Testis (tissue), 3 donors: ENCODE results near the gene SH3BP4. TPM values are rescaled to one million over a fixed set of nuclear protein-coding genes. Genes with fewer than 3 reads are reported as not detected.
A peak's percentile ranks its signal among the peaks of the same experiment; 100 is the strongest.

ENCODE experiments used
- DNase-seq: peaks from one replicate; pipeline ENCODE4 v3.0.0-alpha.2; 2019
- H3K27ac ChIP-seq, 2 donors: fragments of 200-600 bp; sonication (generic); one replicate each; pipeline ENCODE4 v1.5.1; 2019
- H3K27me3 ChIP-seq: fragments of 200-600 bp; sonication (generic); one replicate; pipeline ENCODE4 v1.5.1; 2019
- H3K36me3 ChIP-seq: fragments of 200-600 bp; sonication (generic); one replicate; pipeline ENCODE4 v1.5.1; 2017; ENCODE audit warnings: low read depth; ENCODE audit errors: missing control alignments
- H3K4me1 ChIP-seq: fragments of 200-600 bp; sonication (generic); one replicate; pipeline ENCODE4 v1.5.1; 2019
- H3K4me3 ChIP-seq, 2 donors: fragments of 200-600 bp; sonication (generic); one replicate each; pipeline ENCODE4 v1.5.1; 2017 to 2019
- H3K9me3 ChIP-seq: fragments of 200-600 bp; sonication (generic); one replicate; pipeline ENCODE4 v1.5.1; 2017
- POLR2A ChIP-seq: fragments of 450-650 bp; IDR thresholded peaks from one replicate; pipeline ENCODE4 v1.6.1; 2017; ENCODE audit warnings: antibody characterized with exemption, mild to moderate bottlenecking, moderate library complexity
- WGBS, 2 donors: methylation state at CpG; one replicate each; pipeline ENCODE4 v1.1.5; 2018; 5-methylcytosine and 5-hydroxymethylcytosine counted together
- intact Hi-C: fragments of 100-400 bp; cut with DNase I; formaldehyde crosslinking; loops from one replicate; pipeline ENCODE4 v1.15.1; 2023; ENCODE audit warnings: low total_unique reads
- polyA plus RNA-seq: library from polyadenylated mRNA; stranded (reverse); fragments of 350-450 nt; fragmentation: Illumina TruSeq; extraction: RNeasy Lipid Tissue Mini Kit (QIAGEN cat#74804); gene quantifications from one replicate; pipeline ENCODE4 v1.2.3, GENCODE V29; 2014; ENCODE audit warnings: low read depth, low replicate concordance; ENCODE audit not compliant: insufficient read depth
- total RNA-seq, 2 donors: library from RNA; depleted of rRNA; stranded (reverse); fragments of >200 nt; gene quantifications; one replicate each; pipeline ENCODE4 v1.2.3, GENCODE V29; 2016
- TF ChIP-seq, protein P1 (sequence below), 3 experiments: fragments of 450-650 bp in 2 of 3; fragments of 200-600 bp in 1 of 3; sonication (generic) in 1 of 3; IDR thresholded peaks; one replicate each; pipeline ENCODE4 v1.5.1; 2016 to 2019; ENCODE audit warnings: antibody characterized with exemption in 3 of 3, mild to moderate bottlenecking in 2 of 3, moderate library complexity in 1 of 3

Gene SH3BP4
- total and polyA plus RNA-seq, 3 donors from 2014 or later: 33.3 to 88.5 (median 64.4) TPM

DNA sequence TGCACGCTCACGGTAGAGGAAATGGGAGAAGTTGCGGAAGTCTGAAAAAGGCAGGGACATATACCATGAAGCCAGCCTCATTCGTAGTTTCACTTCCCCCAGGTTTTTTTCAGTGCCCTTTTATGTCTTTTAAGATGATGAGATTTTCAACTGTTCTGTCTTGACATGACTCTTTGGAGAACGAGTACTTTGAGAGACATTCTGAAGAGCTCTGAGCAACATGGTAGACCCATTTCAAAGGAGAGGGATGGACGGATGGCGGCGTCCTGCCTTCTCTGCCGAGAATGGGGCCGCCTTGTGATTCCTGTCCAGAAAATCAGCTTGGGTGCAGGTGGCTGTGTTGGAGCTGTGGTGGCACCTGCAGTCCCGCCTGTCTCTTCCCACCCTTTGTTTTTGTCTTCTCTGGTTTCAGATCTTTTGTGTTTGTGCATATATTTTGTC is 41.7 kb downstream of the SH3BP4 start:
- Histone ChIP-seq H3K4me1 (peaks cover 61% of the 10 kb centered on the region), H3K36me3 (no peaks in the 10 kb centered on the region), H3K27ac (peak overlapping the region in 1 of 2 donors; percentile 70), H3K9me3 (no peaks in the 10 kb centered on the region), H3K27me3 (no peaks in the 10 kb centered on the region), H3K4me3 (no peak overlapping the region)
- intact Hi-C loops: no loop called here
- no peak for TF ChIP-seq POLR2A
- TF ChIP-seq, protein P1, sequence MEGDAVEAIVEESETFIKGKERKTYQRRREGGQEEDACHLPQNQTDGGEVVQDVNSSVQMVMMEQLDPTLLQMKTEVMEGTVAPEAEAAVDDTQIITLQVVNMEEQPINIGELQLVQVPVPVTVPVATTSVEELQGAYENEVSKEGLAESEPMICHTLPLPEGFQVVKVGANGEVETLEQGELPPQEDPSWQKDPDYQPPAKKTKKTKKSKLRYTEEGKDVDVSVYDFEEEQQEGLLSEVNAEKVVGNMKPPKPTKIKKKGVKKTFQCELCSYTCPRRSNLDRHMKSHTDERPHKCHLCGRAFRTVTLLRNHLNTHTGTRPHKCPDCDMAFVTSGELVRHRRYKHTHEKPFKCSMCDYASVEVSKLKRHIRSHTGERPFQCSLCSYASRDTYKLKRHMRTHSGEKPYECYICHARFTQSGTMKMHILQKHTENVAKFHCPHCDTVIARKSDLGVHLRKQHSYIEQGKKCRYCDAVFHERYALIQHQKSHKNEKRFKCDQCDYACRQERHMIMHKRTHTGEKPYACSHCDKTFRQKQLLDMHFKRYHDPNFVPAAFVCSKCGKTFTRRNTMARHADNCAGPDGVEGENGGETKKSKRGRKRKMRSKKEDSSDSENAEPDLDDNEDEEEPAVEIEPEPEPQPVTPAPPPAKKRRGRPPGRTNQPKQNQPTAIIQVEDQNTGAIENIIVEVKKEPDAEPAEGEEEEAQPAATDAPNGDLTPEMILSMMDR (IDR thresholded peaks at IDR 0.05): no peak
- WGBS, 2 donors: 79 to 87% methylated on average over 11 of the region's 11 CpGs
- DNase-seq: no peak

DNA sequence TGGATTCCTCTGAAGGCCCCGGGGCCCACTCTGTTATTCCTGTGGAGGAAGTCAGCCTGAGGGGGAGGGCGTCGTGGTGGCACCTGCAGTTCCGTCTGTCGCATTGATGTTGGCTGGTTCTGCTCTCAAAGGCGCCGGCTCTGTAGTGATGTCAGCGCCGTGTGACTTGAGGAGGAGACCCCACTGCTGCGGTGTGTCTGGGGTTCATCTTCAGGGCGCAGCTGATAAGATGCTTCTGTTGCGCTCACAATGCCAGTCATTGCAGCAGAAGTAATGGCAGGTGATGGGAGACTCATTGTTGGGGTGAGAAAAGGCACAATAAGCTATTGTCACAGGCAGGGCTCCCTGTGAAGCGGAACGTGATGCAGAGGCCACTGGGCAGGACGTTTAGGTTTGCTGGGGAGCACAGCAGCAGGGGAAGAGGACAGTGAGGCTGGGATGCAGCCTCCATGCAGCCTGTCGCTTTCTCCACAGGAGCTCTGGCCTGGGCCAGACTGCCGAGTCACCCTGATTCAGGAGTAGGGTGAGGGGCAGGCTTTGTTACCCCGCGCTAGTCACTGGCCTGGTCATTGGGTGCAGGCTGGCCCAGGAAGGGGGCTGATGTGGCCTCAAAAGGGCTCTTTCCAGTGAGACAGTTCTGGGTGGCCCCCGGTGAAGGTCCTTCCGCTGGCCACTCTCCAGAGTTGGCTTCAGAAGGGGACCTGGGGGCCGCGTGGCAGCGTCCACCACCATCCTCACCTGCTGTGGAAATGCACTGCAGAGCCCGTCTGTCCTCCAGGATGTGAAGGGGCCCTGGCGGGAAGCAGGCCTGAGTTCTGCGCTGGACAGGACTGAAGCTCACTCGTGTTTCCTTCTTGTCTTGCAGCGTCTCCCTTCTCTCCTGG is 42.9 kb downstream of the SH3BP4 start:
- no peaks in the 10 kb centered on the region for H3K27me3 ChIP-seq
- DNase-seq: no peak
- no peaks in the 10 kb centered on the region for H3K9me3 ChIP-seq
- peak overlapping the region; percentile 53 to 70 for H3K27ac ChIP-seq
- H3K4me3 ChIP-seq: no peak overlapping the region
- WGBS, 2 donors: 76 to 80% methylated on average over 14 to 29 of the region's 29 CpGs
- intact Hi-C loops: no loop called here
- H3K4me1 ChIP-seq: peaks cover 67% of the 10 kb centered on the region
- no peaks in the 10 kb centered on the region for H3K36me3 ChIP-seq
- TF ChIP-seq POLR2A: no peak
- TF ChIP-seq, protein P1 (IDR thresholded peaks at IDR 0.05): no peak

DNA sequence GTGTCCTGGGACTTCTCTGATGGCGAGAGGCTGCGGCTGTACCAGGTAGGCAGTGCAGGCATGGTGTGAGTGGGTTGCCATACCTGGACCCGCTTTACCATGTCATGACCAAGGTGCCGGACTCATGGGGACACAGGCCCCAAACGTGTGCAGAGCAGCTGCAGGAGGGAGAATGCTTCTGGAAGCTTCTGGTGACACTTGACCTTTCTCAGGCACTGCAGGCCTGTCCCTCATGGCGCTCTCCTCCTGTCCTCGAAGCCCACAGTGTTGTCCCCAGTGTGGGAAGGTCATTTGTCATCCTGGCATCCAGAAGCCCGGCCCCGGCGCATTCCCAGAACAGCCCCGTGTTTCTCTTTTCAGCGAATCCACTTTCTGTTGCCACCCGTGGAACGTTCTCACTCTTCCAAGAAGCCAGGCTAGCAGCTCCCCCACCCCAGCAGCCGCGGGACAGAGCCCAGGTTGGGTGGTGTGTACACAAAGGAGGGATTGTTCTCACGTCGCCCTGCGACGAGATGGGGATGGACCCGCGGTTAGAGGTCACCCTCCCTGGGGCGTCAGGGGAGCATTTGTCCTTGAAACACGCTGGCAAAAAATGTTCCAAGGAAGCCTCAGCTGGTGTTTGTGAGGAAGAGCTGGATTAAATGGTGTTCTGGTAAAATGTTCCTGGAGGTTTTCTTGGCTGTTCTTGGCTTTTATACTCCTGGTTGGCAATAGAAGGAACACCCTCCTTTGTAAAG is 43.7 kb downstream of the SH3BP4 start:
- peaks cover 76% of the 10 kb centered on the region for H3K4me1 ChIP-seq
- H3K4me3 ChIP-seq: no peak overlapping the region
- TF ChIP-seq POLR2A: no peak
- TF ChIP-seq, protein P1 (IDR thresholded peaks at IDR 0.05): no peak
- no peaks in the 10 kb centered on the region for H3K9me3 ChIP-seq
- H3K36me3 ChIP-seq: no peaks in the 10 kb centered on the region
- DNase-seq: peak; percentile 87
- no peaks in the 10 kb centered on the region for H3K27me3 ChIP-seq
- intact Hi-C loops: no loop called here
- peak overlapping the region; percentile 53 to 70 for H3K27ac ChIP-seq
- 30 to 58% methylated on average over 21 to 24 of the region's 24 CpGs for WGBS, 2 donors

DNA sequence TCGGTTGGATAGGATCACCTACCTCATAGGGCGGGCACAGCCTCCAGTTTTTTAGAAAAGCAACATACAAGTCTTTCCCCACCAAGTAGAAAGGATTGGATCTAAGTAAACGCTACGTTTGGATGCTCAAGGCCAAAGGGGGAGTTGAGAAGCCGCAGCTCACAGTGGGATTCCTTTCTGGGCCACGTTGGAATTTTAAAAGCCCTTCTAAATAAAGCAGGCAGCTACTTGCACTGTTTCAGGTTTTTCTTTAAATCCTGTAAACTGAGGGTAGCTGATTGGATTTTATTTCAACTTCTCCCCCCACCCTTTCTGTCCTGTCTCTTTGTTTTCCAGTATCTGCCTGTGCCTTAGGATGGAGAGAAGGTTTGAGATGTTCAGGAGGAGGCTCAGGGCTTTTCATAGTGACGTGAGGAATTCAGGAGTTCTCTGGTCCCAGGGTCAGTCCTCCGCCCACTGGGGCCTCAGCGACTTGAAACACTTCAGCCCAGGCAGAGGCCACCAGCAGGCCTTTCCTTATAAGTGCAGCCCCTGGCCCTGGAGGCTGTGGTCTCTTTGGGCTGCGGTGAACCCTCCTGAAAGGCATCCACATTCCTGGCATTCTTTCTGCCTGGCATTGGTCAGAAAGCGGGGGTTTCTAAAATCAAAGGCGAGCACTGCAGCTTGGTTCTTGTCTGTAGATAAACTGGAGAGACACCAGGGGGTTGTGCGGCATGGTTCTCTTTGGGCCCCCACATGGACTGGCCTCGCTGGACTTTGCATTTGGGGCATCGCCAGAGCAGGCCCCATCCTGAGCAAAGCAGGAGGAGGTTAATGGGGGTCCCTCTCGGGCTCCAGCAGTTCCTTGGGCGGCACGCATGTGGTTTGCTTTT is 44.5 kb downstream of the SH3BP4 start:
- Histone ChIP-seq H3K27me3 (no peaks in the 10 kb centered on the region), H3K4me3 (no peak overlapping the region), H3K9me3 (no peaks in the 10 kb centered on the region), H3K27ac (peak overlapping the region; percentile 53 to 70), H3K4me1 (peaks cover 84% of the 10 kb centered on the region), H3K36me3 (no peaks in the 10 kb centered on the region)
- TF ChIP-seq, protein P1 (IDR thresholded peaks at IDR 0.05): no peak
- no peak for TF ChIP-seq POLR2A
- 45 to 52% methylated on average over 12 to 18 of the region's 18 CpGs for WGBS, 2 donors
- DNase-seq: no peak
- intact Hi-C loops: no loop called here
